Stimulated activated CD4-positive, alpha-beta T cell treated with anti-CD3 and anti-CD28 coated beads, Interleukin-12 subunit alpha, Interleukin-12 subunit beta, amount 100 ng/mL, for 4 hours (primary cell): ENCODE results near the gene PLCL1.

Experiments
- DNase-seq: peaks from one replicate; pipeline ENCODE4 v3.0.0-alpha.2; 2020

The PLCL1 gene

DNA sequence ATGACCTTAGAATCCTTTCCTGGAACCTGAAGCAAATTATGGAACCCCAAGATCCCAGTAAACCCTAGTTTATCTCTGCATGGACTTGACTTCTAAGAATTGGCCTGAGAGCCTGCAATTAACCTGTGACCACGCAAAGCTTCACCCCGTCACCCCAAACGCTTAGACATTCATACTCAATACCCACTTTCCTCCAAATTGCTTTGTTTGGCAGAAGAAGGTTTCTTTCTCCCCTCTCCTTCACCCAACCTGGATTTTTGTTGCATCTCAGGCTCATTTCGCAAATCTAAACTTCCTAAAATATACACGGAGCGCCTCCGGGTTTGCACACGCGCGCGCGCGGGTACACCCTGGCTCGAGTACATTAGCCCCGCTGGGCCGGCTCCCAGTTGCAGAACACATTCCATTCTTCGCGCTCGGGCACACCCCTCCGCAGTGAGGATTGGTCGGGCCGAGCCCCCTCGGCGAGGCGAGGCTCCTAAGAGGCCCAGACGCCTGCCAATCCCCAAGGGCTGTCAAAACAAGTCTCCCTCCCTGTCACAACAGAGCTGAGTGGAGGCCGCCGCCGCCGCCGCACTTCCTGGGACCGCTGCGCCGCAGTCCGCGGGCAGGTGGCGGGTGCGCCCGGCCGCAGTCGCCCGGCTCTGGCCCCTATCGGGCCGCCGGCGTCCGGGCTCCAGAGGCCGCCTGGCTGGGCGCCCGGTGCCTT is at the start of gene PLCL1:
Gene PLCL1, plus strand, starts transcription at position 545 of the 709 bp plus-strand sequence.
- peak; percentile 81 for DNase-seq

DNA sequence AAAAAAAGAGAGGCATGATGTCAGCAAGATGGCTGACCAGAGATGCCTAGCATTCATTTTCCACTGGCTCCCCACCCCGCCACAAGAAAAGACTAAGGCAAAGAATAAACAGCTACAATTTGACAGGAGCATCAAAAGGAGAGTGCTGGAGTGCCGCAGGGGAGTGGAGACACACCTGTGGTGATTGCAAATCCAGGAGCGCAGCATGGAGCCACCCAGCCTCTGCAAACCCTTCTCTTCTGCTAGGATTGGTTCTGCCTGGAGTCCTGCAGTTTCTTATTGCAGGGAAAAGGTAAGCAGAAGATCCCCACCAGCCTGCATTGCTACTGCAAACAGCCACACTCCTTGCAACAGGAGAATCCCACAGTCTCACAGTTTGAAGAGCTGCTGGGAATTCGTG is 45.4 kb upstream of the PLCL1 start:
- no peak for DNase-seq

DNA sequence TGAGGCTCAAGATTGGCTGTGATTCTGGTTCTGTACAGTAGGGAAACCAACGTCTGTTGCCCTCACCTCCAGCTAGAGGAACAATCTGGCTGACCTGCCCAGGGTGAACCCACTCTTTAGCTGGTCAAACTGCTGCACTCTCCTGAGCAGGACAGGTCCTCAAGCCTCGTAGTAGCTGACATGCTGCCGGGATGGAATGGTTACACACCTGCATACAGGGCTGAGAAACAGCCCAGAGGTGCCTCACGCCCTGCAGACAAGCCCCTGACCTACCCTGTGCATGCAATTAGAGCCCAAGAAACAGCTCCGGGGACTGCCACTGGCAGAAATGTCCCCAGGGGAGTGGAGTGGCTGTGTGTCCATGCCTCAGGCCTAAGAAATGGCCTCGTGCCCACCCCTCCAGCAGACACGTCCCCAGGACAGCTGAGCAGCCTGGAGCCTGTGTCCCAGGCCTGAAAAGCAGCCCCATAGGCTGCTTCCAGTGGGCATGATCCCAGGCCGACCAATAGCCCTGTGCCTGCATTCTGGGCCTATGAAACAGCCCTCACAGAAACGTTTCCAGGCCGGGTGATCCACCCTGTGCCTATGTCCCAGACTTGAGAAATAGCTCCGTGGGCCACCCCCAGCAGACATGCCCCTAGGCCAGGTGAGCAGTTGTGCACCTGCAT is 44.6 kb upstream of the PLCL1 start:
- no peak for DNase-seq

DNA sequence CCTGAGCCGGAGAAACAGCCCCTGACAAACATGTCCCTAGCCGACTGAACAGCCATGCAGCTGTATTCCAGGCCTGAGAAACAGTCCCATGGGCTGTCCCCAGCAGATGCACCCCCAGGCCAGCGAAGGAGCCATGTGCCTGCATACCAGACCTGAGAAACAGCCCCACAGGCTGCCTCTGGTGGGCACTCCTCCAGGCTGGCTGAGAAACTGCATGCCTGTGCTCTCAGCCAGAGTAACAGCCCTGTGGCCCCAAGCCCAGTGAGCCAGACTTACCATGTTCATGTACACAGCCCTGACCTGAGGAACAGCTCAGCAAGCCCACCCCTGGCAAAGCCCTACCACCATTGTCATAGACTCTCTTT is 44.1 kb upstream of the PLCL1 start:
- DNase-seq, result no peak

DNA sequence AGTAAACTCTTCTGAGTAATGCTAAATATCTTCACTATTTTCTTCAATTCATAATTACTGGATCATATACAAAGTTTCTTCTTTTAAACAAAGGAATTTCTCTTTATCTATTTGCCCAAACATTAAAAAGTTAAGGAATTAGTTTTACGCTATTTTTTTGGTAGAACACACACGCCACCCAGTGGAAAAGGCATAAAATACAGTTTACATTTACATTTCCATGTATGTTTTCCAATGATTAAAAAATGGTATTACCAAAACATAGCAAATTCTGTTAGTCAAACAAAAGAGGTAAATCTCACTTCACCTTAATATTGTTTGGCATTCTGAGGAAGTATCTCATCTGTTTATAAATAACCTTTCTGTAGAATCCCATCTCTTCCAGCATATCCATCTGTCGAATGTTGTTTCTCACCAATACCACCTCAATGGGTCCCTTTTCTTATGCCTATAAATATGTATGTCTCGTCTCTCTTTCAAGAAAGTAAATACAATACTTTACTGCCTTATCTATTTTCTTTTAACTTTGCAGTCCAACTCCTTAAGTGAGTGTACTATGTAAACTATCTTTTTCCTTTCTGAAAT is 26.5 kb upstream of the PLCL1 start:
- DNase-seq, result no peak

- DNase-seq, result no peak
Observed at GRCh38 chr2:197779261-197779660, 25.1 kb upstream of the PLCL1 start.

DNA sequence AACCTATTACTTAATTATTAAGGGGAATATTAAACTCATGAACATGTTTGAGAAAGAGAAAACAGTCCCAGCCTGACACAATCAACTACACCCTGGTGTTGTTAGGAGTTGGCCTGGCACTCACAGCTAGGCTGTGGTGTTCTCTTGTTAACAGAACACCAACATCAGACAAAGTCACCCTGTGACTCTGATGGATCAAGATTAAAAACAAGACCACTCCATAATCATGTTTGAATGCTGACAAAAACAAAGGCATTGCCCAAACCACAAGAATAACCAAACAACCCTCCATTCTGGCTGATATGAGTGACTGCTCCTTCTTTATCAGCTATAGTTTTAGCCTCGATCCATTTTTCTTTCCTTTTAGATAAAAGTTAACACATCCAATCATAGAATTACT is 22.3 kb upstream of the PLCL1 start:
- no peak for DNase-seq

- no peak for DNase-seq
Observed at GRCh38 chr2:197784956-197785941, 19.1 kb upstream of the PLCL1 start, which contains the start of gene BOLL. TSS of gene BOLL (minus strand) at chr2:197785319. CDS start at chr2:197781850, 3,469 bp downstream.

DNA sequence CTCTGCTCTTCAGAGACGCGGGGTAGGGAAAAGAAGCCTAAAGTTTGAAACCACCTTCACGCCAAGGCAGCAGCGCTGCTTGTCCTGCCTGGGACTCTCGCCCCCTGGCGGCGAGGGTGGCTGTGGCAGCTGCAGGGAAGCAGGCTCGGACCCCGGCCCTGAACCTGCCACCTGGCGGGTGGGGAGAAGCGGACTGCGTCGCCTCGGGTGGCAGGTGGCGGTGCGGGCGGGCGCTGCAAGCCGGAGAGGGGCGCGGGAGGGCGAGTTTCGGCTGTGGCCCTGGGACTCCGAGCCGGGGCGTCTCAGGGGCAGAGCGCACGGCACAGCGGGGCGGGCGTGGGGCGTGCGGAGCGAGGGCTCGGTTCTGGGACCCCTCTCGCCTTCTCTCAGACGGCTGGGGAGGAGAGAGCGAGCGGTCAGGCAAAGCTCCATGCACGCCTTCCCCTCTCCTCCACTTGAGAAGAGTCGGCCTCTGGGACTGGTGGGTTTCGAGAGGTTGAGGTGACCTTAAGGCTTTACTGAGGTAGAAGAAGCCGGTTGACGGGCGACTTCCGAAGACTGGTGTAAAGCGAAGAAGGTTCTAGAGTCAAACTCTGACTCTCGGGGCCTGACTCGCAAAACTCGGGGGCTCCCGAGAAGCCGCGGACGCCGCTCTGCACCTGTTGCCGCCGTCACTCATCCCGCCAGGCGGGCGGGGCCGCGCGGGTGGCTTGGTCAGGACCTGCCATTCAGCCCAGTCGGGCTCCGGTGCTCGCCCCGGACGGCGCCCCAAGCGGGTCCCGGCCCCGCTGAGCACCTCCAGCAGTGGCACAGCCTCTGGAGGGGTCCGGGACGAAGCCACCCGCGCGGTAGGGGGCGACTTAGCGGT is 18.1 kb upstream of the PLCL1 start:
- DNase-seq, result peak; percentile 61

DNA sequence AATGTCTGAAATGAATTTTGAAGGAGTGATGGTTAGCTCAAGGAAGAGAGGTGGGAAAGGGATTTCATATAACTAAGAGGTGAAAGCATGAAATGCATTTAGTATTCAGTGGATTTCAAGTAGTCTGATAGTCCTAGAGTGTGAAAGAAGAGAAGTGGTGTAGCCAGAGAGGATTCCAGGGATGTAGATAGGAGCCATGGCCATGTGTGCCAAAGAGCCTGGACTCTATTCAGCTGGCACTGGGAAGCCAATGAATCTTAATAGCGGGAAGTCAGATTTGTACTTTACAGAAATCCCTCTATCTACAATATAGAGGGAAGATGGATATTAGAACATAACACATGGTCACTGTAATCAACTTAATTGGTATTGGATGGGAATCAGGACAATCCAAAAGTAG is 10.9 kb upstream of the PLCL1 start:
- no peak for DNase-seq

- DNase-seq, result no peak
Observed at GRCh38 chr2:197795277-197795676, 9.1 kb upstream of the PLCL1 start.

DNA sequence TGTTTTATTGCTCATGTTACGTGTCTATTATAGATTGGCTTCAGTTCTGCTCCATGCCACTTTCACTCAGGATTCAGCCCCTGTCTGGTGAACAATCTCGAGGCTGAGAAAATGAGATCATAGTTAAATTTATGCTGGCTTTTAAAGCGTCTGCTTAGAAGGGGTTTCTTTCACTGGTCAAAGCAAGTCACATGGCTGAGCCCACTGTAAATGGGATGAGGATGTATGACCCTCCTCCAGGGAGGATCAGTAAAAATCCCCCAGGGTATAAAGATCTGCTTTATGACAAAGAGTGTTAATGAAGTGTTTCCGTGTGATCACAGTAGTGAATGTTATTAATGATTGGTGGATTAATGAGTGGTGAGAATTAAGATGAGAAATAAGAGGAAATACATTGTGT is 6.2 kb upstream of the PLCL1 start:
- no peak for DNase-seq

DNA sequence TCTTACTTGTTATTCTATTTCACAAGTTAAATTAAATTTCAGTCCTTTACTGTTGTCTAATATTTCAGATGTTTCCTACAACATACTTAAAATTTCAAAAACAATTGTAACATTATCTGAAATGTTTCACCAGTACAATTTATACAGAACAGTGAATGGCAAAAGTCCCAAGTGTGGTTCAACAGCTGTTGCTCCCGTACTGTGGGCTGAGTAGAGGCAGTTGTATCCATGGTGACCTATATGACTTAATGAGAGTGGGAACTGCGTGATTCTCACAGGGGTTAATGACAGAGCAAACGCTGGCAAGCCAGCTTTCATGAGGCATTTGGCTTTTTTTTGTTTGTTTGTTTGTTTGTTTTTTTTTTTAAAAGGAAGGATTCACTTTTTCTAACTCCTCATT is 5.3 kb upstream of the PLCL1 start:
- DNase-seq, result no peak

DNA sequence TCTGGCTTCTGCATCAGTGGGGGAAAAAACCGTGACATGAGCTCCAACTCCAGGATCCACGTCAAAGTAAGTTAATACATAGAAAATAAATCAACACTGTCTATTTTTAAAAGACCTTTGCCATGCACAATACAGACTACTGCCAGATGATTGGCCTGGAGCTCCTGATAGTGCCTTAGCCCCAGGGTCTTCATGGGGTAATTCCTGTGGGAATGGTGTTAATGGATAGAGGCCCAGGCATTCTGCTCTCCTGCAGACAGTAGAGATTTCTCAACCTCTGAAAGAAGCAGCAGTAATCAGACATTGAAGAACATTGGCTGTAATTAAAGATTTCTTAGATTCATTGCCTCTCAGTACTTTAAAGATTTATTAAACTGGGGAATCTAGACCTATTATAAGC is 4.3 kb upstream of the PLCL1 start:
- no peak for DNase-seq

DNA sequence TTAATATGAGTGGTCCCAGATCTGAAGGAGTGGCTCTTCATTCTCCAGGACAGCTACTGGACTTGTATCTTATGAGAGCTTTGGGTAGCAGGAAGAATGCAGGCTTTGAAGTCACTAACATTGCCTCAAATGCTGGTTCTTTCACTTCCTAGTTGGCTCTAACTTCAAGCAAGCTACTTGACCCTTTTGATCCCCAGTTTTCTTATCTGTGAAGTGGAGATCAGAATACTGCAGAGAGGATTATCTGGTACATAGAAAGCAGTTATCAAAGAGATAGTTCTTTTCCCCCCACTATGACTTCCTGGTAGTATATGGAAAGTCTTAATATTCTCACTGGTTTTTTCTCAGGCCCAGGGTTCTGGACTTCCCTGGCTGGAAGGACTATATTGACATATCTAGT is 3.4 kb upstream of the PLCL1 start:
- DNase-seq, result no peak

- no peak for DNase-seq
Observed at GRCh38 chr2:197803033-197803444, 1.4 kb upstream of the PLCL1 start.

- peak; percentile 30 for DNase-seq
Observed at GRCh38 chr2:197804758-197805714, 643 bp downstream of the PLCL1 start.

DNA sequence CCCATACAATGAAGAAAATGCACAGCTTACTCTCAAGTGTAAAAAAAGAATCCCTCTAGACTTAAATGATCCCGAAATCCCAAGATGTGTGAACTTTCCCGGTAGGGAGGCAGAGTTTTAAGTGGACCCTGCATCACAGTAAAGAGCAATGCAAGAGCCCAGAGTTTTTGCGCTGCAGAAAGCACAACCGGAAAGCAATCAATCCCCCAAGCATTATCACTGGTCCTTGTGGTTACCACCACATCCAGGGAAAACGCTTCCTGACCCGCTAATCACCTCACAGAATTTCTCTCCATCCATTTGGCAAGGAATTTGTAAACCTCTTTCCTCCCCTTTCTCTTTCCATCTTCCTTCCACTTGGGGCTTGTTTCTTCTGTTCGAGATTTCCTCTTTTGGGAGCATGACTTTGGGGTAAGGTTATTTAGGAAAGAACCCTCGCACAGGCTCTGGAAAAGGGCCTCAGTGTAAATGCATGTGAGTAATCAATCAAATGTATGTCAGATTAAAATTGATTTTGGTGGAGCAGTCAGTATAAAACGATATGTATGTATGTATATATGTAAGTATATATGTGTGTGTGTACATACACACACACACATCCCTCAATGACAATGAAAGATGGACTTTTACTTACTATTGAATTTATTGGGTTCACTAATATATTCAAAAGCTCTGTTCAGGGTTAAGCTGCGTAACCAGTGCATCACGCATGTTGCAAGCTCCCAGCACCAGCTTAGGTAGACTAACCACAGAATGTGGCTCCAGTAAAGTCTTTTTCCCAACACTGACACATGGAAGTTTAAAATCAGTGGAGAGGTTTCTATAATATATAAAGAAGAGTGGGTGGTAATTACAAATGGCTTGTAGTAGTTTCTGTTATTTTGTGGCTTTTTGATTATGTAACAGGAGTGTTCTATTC is 1.6 kb downstream of the PLCL1 start:
- no peak for DNase-seq

GRCh38 chr2:197809064-197809463 is 4.7 kb downstream of the PLCL1 start:
- no peak for DNase-seq

DNA sequence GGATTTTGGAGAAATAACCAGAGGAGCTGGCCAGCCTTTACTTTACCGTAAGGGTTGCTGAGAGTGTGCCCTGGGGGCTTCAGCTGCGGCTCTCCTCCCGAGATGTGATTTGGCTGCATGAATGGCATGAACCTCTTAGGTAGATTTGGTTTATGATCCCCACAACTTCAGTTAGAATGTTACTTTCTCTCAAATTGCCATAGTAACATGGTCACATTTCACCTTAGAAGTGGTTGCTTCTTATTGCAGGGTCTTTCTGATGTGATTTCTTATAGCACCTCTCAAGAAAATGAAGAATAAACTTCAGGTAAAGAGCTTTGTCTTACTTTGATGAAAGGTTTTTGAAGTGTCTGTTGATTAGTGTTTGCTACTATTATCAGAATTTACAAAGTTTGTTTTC is 5.6 kb downstream of the PLCL1 start:
- DNase-seq, result no peak
